Panc1 (cell line): ENCODE data around the gene SF3A1. TPM values are rescaled to one million over a fixed set of nuclear protein-coding genes. Genes with fewer than 3 reads are reported as not detected.
"Not testable (repeated sequence)": the region's sequence is repeated elsewhere in the genome, so short reads cannot be mapped to it uniquely, and the experiment has no call there.

Source experiments
- ATAC-seq: fragments of 200-7000 bp; cut with Tn5 transposase; 2 replicates; pipeline ENCODE4 v1.9.1; 2020; ENCODE audit warnings: mild to moderate bottlenecking, moderate library complexity
- BruUV-seq: library from RNA; stranded (reverse); fragments of 400-500 nt; replicated peaks from 2 replicates; lab custom pipeline; 2021; lab: Mats Ljungman, UMichigan
- CTCF ChIA-PET: fragments of 300-600 bp; sonication (Branson Sonifier 250); formaldehyde crosslinking; loops from one replicate; lab custom pipeline; 2022; ENCODE audit warnings: antibody characterized with exemption; lab: Charles Lee
- POLR2A ChIA-PET: fragments of 300-600 bp; sonication (Branson Sonifier 250); formaldehyde crosslinking; loops from one replicate; lab custom pipeline; 2022; ENCODE audit warnings: antibody characterized with exemption; lab: Charles Lee
- DNase-seq: peaks from one replicate; pipeline ENCODE4 v3.0.0-alpha.2; 2010; ENCODE audit warnings: low read depth, low spot score
- H3K27ac ChIP-seq: 2 replicates; pipeline ENCODE4 v1.5.1; 2011; ENCODE audit warnings: mild to moderate bottlenecking, low read length, inconsistent platforms
- H3K27me3 ChIP-seq: fragments of 200-500 bp; sonication (Bioruptor generic); 2 replicates; pipeline ENCODE4 v1.6.0; 2014; ENCODE audit warnings: low read length, inconsistent platforms; ENCODE audit not compliant: control insufficient read depth, insufficient read depth
- H3K36me3 ChIP-seq: fragments of 200-500 bp; sonication (Bioruptor generic); 2 replicates; pipeline ENCODE4 v1.5.1; 2014; ENCODE audit warnings: inconsistent platforms, mild to moderate bottlenecking, low read length, moderate library complexity; ENCODE audit not compliant: control insufficient read depth, insufficient read depth
- H3K4me1 ChIP-seq: 2 replicates; pipeline ENCODE4 v1.5.1; 2011; ENCODE audit warnings: inconsistent platforms, mild to moderate bottlenecking, low read length, moderate library complexity; ENCODE audit not compliant: control insufficient read depth, insufficient read depth
- H3K4me3 ChIP-seq, 2 experiments: 2 replicates each; pipeline ENCODE4 v1.5.1; 2011 to 2012; ENCODE audit warnings: low read depth in 2 of 2, low read length in 2 of 2, mild to moderate bottlenecking in 2 of 2, inconsistent platforms in 1 of 2, moderate library complexity in 1 of 2
- H3K9me3 ChIP-seq: fragments of 200-500 bp; sonication (Bioruptor generic); 2 replicates; pipeline ENCODE4 v1.5.1; 2014; ENCODE audit warnings: low read depth, mild to moderate bottlenecking, inconsistent platforms, low read length, moderate library complexity; ENCODE audit not compliant: control insufficient read depth, insufficient read depth
- CTCF ChIP-seq: fragments of 450-650 bp; IDR thresholded peaks from 2 replicates; pipeline ENCODE4 v1.5.1; 2017; ENCODE audit warnings: mild to moderate bottlenecking
- POLR2AphosphoS5 ChIP-seq: IDR thresholded peaks from 2 replicates; pipeline ENCODE4 v1.6.1; 2012; ENCODE audit warnings: mild to moderate bottlenecking, low read depth, low read length, moderate library complexity
- SIN3A ChIP-seq: IDR thresholded peaks from 2 replicates; pipeline ENCODE4 v1.6.1; 2012; ENCODE audit warnings: low read depth, mild to moderate bottlenecking, low read length, moderate library complexity, borderline replicate concordance; ENCODE audit not compliant: insufficient read depth
- TCF7L2 ChIP-seq: IDR thresholded peaks from 2 replicates; pipeline ENCODE4 v1.6.1; 2011; ENCODE audit warnings: mild to moderate bottlenecking, low read depth, low read length, inconsistent platforms
- in situ Hi-C: cut with HindIII; loops from 2 replicates; pipeline ENCODE4 v1.10.0; 2016; ENCODE audit warnings: low sequenced_read_pairs, low pct_unique_long_range_greater_than_20kb
- intact Hi-C: fragments of 100-400 bp; cut with micrococcal nuclease; formaldehyde crosslinking; loops from one replicate; pipeline ENCODE4 v1.10.0; 2022; ENCODE audit not compliant: unreplicated experiment
- total RNA-seq: library from RNA; stranded (reverse); gene quantifications from one replicate; pipeline ENCODE4 v1.2.1, GENCODE V29; 2021; ENCODE audit not compliant: unreplicated experiment
- TF ChIP-seq, protein P1 (sequence below), 2 experiments: IDR thresholded peaks; 2 replicates each; pipeline ENCODE4 v1.6.1; 2011 to 2012; ENCODE audit warnings: low read depth in 2 of 2, control low read depth in 1 of 2, low read length in 1 of 2, mild to moderate bottlenecking in 1 of 2, moderate library complexity in 1 of 2; ENCODE audit not compliant: insufficient read depth in 1 of 2

SF3A1 gene
- total RNA-seq, 1 experiment from 2014 or later = 176 TPM

DNA sequence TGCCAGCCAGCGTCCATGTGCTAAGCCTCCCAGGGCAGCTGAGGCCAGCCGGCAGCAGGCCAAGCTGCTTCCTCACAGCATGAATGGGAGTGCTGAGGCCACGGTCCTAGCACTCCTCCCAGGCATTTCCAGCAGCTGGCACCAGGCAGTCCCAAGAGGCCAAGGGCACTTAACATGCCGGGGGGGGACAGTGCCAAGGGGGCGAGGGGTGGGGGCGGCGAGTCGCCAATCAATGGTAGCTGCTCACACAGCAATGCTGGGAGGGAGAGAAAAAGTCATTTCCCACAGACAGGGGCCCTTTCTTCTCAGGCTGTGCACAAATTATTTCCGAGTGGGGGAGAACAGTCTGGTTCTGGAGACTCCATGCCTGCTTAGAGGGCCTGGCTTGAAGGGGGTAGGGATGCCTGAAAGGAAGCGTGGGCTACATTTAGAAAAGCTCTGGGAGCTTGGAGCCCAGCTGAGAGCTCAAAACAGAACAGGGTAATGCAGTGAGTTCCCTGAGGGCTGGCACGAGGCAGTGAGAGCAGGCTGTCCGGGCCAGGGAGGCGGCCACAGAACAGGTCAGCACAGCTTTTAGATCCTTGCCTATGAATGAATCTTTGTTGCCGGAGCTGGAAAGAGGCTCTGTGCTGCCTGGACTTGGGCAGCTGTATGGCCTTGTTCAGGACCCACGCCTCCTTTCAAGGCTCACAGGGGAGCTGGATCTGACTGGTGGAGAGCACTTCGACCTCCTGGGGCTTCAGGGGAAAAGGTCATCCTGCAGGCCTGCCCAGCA is 15.6 kb downstream of the SF3A1 start:
- peaks cover 27% of the 10 kb centered on the region for H3K36me3 ChIP-seq
- ChIA-PET CTCF (no interaction called here), POLR2A (no interaction called here)
- H3K27me3 ChIP-seq = no peaks in the 10 kb centered on the region
- no peaks in the 10 kb centered on the region for H3K4me1 ChIP-seq
- in situ Hi-C loops = no loop called here
- intact Hi-C loops = no loop called here
- H3K4me3 ChIP-seq = no peak overlapping the region
- DNase-seq (no peak), ATAC-seq (no peak)
- BruUV-seq = no TSS peak
- H3K27ac ChIP-seq = no peak overlapping the region
- TF ChIP-seq POLR2AphosphoS5 = no peak
- TF ChIP-seq TCF7L2 = no peak
- TF ChIP-seq, protein P1, sequence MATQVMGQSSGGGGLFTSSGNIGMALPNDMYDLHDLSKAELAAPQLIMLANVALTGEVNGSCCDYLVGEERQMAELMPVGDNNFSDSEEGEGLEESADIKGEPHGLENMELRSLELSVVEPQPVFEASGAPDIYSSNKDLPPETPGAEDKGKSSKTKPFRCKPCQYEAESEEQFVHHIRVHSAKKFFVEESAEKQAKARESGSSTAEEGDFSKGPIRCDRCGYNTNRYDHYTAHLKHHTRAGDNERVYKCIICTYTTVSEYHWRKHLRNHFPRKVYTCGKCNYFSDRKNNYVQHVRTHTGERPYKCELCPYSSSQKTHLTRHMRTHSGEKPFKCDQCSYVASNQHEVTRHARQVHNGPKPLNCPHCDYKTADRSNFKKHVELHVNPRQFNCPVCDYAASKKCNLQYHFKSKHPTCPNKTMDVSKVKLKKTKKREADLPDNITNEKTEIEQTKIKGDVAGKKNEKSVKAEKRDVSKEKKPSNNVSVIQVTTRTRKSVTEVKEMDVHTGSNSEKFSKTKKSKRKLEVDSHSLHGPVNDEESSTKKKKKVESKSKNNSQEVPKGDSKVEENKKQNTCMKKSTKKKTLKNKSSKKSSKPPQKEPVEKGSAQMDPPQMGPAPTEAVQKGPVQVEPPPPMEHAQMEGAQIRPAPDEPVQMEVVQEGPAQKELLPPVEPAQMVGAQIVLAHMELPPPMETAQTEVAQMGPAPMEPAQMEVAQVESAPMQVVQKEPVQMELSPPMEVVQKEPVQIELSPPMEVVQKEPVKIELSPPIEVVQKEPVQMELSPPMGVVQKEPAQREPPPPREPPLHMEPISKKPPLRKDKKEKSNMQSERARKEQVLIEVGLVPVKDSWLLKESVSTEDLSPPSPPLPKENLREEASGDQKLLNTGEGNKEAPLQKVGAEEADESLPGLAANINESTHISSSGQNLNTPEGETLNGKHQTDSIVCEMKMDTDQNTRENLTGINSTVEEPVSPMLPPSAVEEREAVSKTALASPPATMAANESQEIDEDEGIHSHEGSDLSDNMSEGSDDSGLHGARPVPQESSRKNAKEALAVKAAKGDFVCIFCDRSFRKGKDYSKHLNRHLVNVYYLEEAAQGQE (IDR thresholded peaks at IDR 0.05; ENCODE audit: insufficient read depth in 1 of 2, low read depth in 2 of 2, low read length in 1 of 2) = no peak
- no peak for TF ChIP-seq SIN3A
- TF ChIP-seq CTCF = no peak
- H3K9me3 ChIP-seq = no peaks in the 10 kb centered on the region

- Histone ChIP-seq H3K4me1 (no peaks in the 10 kb centered on the region), H3K4me3 (no peak overlapping the region), H3K27ac (no peak overlapping the region), H3K36me3 (peaks cover 13% of the 10 kb centered on the region), H3K9me3 (no peaks in the 10 kb centered on the region), H3K27me3 (no peaks in the 10 kb centered on the region)
- CTCF ChIA-PET = no interaction called here
- no peak for DNase-seq
- intact Hi-C loops (no loop called here), in situ Hi-C loops (no loop called here)
- TF ChIP-seq, protein P1 (IDR thresholded peaks at IDR 0.05; ENCODE audit: insufficient read depth in 1 of 2, low read depth in 2 of 2, low read length in 1 of 2) = no peak
- no peak for TF ChIP-seq CTCF
- no peak for TF ChIP-seq POLR2AphosphoS5
- no peak for TF ChIP-seq SIN3A
- no peak for TF ChIP-seq TCF7L2
- POLR2A ChIA-PET = no interaction called here
- ATAC-seq = no peak
- no TSS peak for BruUV-seq
Observed at GRCh38 chr22:30338802-30339201, 17.9 kb downstream of the SF3A1 start.

GRCh38 chr22:30338341-30338740 is 18.4 kb downstream of the SF3A1 start:
- H3K4me1 ChIP-seq, ATAC-seq, H3K27me3 ChIP-seq, intact Hi-C loops, H3K27ac ChIP-seq, in situ Hi-C loops, H3K4me3 ChIP-seq, POLR2A ChIA-PET, CTCF ChIA-PET, DNase-seq, BruUV-seq, H3K9me3 ChIP-seq: not testable (repeated sequence)
- H3K36me3 ChIP-seq = peaks cover 10% of the 10 kb centered on the region
